ENCODE results near the gene TMEM121. TPM values are rescaled to one million over a fixed set of nuclear protein-coding genes. Genes with fewer than 3 reads are reported as not detected.

The TMEM121 gene
- total and polyA plus RNA-seq, 4 donors = 0.33 to 1.5 (median 0.37) TPM; not detected in 1

GRCh38 chr14:105477660-105478397, 48.6 kb upstream of the TMEM121 start:
- Histone ChIP-seq H3K27me3 (ENCODE audit: control insufficient read depth in 4 of 4, insufficient read depth in 4 of 4, low read length in 3 of 4) (no peaks in the 10 kb centered on the region), H3K4me1 (ENCODE audit: control insufficient read depth in 4 of 4, insufficient read depth in 4 of 4, low read length in 3 of 4) (peaks cover 32 to 64% (median 46%) of the 10 kb centered on the region in 4 donors), H3K36me3 (ENCODE audit: control insufficient read depth in 4 of 4, insufficient read depth in 3 of 4, low read depth in 1 of 4, low read length in 3 of 4) (no peaks in the 10 kb centered on the region), H3K9me3 (ENCODE audit: control insufficient read depth in 4 of 4, low read length in 3 of 4) (no peaks in the 10 kb centered on the region), H3K4me3 (ENCODE audit: low read depth in 1 of 3, low read length in 3 of 3) (no peak overlapping the region), H3K9ac (ENCODE audit: low read depth in 1 of 2, low read length in 2 of 2) (no peak overlapping the region), H3K27ac (ENCODE audit: low read depth in 1 of 2, low read length in 2 of 2) (peak overlapping the region in 1 of 2 donors; percentile 88)
- no peak for DNase-seq (ENCODE audit: low spot score)
- 46% methylated on average over 55 of the region's 56 CpGs for WGBS
- TF ChIP-seq GABPA (IDR thresholded peaks at IDR 0.05 in 1 of 2, conservative IDR thresholded peaks at IDR 0.05 in 1 of 2) (no peak), FOXA2 (IDR thresholded peaks at IDR 0.05) (no peak), HNF4A (conservative IDR thresholded peaks at IDR 0.05) (no peak), JUND (IDR thresholded peaks at IDR 0.05) (no peak), SP1 (IDR thresholded peaks at IDR 0.05) (no peak), ATF3 (IDR thresholded peaks at IDR 0.05) (no peak), REST (IDR thresholded peaks at IDR 0.05) (no peak), RXRA (IDR thresholded peaks at IDR 0.05) (no peak), HNF4G (IDR thresholded peaks at IDR 0.05) (no peak), FOXA1 (IDR thresholded peaks at IDR 0.05) (no peak), RAD21 (IDR thresholded peaks at IDR 0.05) (no peak), EGR1 (IDR thresholded peaks at IDR 0.05; ENCODE audit: low read depth in 2 of 2) (no peak), YY1 (IDR thresholded peaks at IDR 0.05) (no peak), NR2F2 (IDR thresholded peaks at IDR 0.05) (no peak), TAF1 (conservative IDR thresholded peaks at IDR 0.05) (no peak)
- TF ChIP-seq, protein P1, sequence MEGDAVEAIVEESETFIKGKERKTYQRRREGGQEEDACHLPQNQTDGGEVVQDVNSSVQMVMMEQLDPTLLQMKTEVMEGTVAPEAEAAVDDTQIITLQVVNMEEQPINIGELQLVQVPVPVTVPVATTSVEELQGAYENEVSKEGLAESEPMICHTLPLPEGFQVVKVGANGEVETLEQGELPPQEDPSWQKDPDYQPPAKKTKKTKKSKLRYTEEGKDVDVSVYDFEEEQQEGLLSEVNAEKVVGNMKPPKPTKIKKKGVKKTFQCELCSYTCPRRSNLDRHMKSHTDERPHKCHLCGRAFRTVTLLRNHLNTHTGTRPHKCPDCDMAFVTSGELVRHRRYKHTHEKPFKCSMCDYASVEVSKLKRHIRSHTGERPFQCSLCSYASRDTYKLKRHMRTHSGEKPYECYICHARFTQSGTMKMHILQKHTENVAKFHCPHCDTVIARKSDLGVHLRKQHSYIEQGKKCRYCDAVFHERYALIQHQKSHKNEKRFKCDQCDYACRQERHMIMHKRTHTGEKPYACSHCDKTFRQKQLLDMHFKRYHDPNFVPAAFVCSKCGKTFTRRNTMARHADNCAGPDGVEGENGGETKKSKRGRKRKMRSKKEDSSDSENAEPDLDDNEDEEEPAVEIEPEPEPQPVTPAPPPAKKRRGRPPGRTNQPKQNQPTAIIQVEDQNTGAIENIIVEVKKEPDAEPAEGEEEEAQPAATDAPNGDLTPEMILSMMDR (IDR thresholded peaks at IDR 0.05; ENCODE audit: low read depth, low read length, missing input control) = no peak
- TF ChIP-seq, protein P2, sequence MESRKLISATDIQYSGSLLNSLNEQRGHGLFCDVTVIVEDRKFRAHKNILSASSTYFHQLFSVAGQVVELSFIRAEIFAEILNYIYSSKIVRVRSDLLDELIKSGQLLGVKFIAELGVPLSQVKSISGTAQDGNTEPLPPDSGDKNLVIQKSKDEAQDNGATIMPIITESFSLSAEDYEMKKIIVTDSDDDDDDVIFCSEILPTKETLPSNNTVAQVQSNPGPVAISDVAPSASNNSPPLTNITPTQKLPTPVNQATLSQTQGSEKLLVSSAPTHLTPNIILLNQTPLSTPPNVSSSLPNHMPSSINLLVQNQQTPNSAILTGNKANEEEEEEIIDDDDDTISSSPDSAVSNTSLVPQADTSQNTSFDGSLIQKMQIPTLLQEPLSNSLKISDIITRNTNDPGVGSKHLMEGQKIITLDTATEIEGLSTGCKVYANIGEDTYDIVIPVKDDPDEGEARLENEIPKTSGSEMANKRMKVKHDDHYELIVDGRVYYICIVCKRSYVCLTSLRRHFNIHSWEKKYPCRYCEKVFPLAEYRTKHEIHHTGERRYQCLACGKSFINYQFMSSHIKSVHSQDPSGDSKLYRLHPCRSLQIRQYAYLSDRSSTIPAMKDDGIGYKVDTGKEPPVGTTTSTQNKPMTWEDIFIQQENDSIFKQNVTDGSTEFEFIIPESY (IDR thresholded peaks at IDR 0.05) = no peak
- TF ChIP-seq, protein P3, sequence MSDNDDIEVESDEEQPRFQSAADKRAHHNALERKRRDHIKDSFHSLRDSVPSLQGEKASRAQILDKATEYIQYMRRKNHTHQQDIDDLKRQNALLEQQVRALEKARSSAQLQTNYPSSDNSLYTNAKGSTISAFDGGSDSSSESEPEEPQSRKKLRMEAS (IDR thresholded peaks at IDR 0.05) = no peak
